Measurements from ENCODE around the gene SDR42E2.
A peak's percentile ranks its signal among the peaks of the same experiment; 100 is the strongest.
"Not testable (repeated sequence)": the region's sequence is repeated elsewhere in the genome, so short reads cannot be mapped to it uniquely, and the experiment has no call there.

SDR42E2 gene

GRCh38 chr16:22172642-22173041 lies 10.3 kb downstream of the SDR42E2 start:
- not testable (repeated sequence) for ATAC-seq (replicated peaks); H3K4me3 Mint-ChIP-seq; DNase-seq; H3K27me3 Mint-ChIP-seq; H3K9me3 Mint-ChIP-seq; H3K27ac Mint-ChIP-seq; H3K4me1 Mint-ChIP-seq (ENCODE audit: low read depth in 2 of 2); H3K36me3 Mint-ChIP-seq (ENCODE audit: insufficient read depth)

- Mint-ChIP-seq H3K36me3 (ENCODE audit: insufficient read depth) (no peaks in the 10 kb centered on the region), H3K4me1 (ENCODE audit: low read depth in 2 of 2) (no peaks in the 10 kb centered on the region)
Measured at GRCh38 chr16:22174642-22175041, 12.3 kb downstream of the SDR42E2 start.

GRCh38 chr16:22177968-22178930 lies 15.9 kb downstream of the SDR42E2 start:
- Mint-ChIP-seq H3K27ac (no peak overlapping the region), H3K4me1 (ENCODE audit: low read depth in 2 of 2) (no peaks in the 10 kb centered on the region), H3K27me3 (no peaks in the 10 kb centered on the region), H3K36me3 (ENCODE audit: insufficient read depth) (no peaks in the 10 kb centered on the region), H3K9me3 (no peaks in the 10 kb centered on the region), H3K4me3 (no peak overlapping the region)
- ATAC-seq (replicated peaks) (no peak), DNase-seq (no peak)

More at GRCh38 chr16:22174642-22175041, 12.3 kb downstream of the SDR42E2 start:
- ATAC-seq (replicated peaks) (no peak), DNase-seq (no peak)
- no peak overlapping the region for H3K27ac Mint-ChIP-seq
- no peak overlapping the region for H3K4me3 Mint-ChIP-seq
- H3K27me3 Mint-ChIP-seq: no peaks in the 10 kb centered on the region
- no peaks in the 10 kb centered on the region for H3K9me3 Mint-ChIP-seq

- H3K27me3 Mint-ChIP-seq: no peaks in the 10 kb centered on the region
- no peaks in the 10 kb centered on the region for H3K36me3 Mint-ChIP-seq (ENCODE audit: insufficient read depth)
- H3K4me3 Mint-ChIP-seq: no peak overlapping the region
- no peak overlapping the region for H3K27ac Mint-ChIP-seq
- ATAC-seq (replicated peaks) (no peak), DNase-seq (no peak)
- no peaks in the 10 kb centered on the region for H3K4me1 Mint-ChIP-seq (ENCODE audit: low read depth in 2 of 2)
- H3K9me3 Mint-ChIP-seq: no peaks in the 10 kb centered on the region
Measured at GRCh38 chr16:22181426-22181825, 19.1 kb downstream of the SDR42E2 start.

- H3K9me3 Mint-ChIP-seq: no peaks in the 10 kb centered on the region
- H3K4me3 Mint-ChIP-seq: no peak overlapping the region
- H3K4me1 Mint-ChIP-seq (ENCODE audit: low read depth in 2 of 2): no peaks in the 10 kb centered on the region
- ATAC-seq (replicated peaks) (no peak), DNase-seq (no peak)
- no peaks in the 10 kb centered on the region for H3K36me3 Mint-ChIP-seq (ENCODE audit: insufficient read depth)
- H3K27ac Mint-ChIP-seq: no peak overlapping the region
- H3K27me3 Mint-ChIP-seq: no peaks in the 10 kb centered on the region
Measured at GRCh38 chr16:22181843-22182242, 19.5 kb downstream of the SDR42E2 start.

- ATAC-seq (replicated peaks): no peak
- no peak overlapping the region for H3K27ac Mint-ChIP-seq
- H3K36me3 Mint-ChIP-seq (ENCODE audit: insufficient read depth): no peaks in the 10 kb centered on the region
- no peaks in the 10 kb centered on the region for H3K27me3 Mint-ChIP-seq
- peaks cover 1 to 4% of the 10 kb centered on the region in 2 donors for H3K4me1 Mint-ChIP-seq (ENCODE audit: low read depth in 2 of 2)
- H3K4me3 Mint-ChIP-seq: no peak overlapping the region
- no peak for DNase-seq
- no peaks in the 10 kb centered on the region for H3K9me3 Mint-ChIP-seq
Measured at GRCh38 chr16:22183335-22183734, 21.0 kb downstream of the SDR42E2 start.

GRCh38 chr16:22183901-22184614 lies 21.8 kb downstream of the SDR42E2 start:
- DNase-seq (no peak), ATAC-seq (replicated peaks) (peak; percentile 30)
- H3K4me1 Mint-ChIP-seq (ENCODE audit: low read depth in 2 of 2): peaks cover 7 to 10% of the 10 kb centered on the region in 2 donors
- H3K9me3 Mint-ChIP-seq: no peaks in the 10 kb centered on the region
- no peaks in the 10 kb centered on the region for H3K36me3 Mint-ChIP-seq (ENCODE audit: insufficient read depth)
- H3K27ac Mint-ChIP-seq: no peak overlapping the region
- H3K27me3 Mint-ChIP-seq: no peaks in the 10 kb centered on the region
- no peak overlapping the region for H3K4me3 Mint-ChIP-seq

GRCh38 chr16:22184615-22184968 lies 22.3 kb downstream of the SDR42E2 start:
- Mint-ChIP-seq H3K9me3 (no peaks in the 10 kb centered on the region), H3K36me3 (ENCODE audit: insufficient read depth) (peaks cover 3% of the 10 kb centered on the region), H3K27me3 (no peaks in the 10 kb centered on the region), H3K27ac (no peak overlapping the region), H3K4me1 (ENCODE audit: low read depth in 2 of 2) (peaks cover 13 to 15% of the 10 kb centered on the region in 2 donors), H3K4me3 (no peak overlapping the region)
- ATAC-seq (replicated peaks) (no peak), DNase-seq (no peak)

- Mint-ChIP-seq H3K27ac (peak overlapping the region; percentile 67 to 98), H3K36me3 (ENCODE audit: insufficient read depth) (peaks cover 22% of the 10 kb centered on the region), H3K27me3 (no peaks in the 10 kb centered on the region), H3K4me1 (ENCODE audit: low read depth in 2 of 2) (peaks cover 19 to 20% of the 10 kb centered on the region in 2 donors), H3K9me3 (no peaks in the 10 kb centered on the region), H3K4me3 (no peak overlapping the region)
- ATAC-seq (replicated peaks) (no peak), DNase-seq (no peak)
Measured at GRCh38 chr16:22186517-22186916, 24.2 kb downstream of the SDR42E2 start.

GRCh38 chr16:22188267-22188594 lies 25.9 kb downstream of the SDR42E2 start:
- H3K36me3 Mint-ChIP-seq (ENCODE audit: insufficient read depth): peaks cover 37% of the 10 kb centered on the region
- H3K4me3 Mint-ChIP-seq: peak overlapping the region in 1 of 2 donors; percentile 5
- no peak for ATAC-seq (replicated peaks)
- peaks cover 29 to 31% of the 10 kb centered on the region in 2 donors for H3K4me1 Mint-ChIP-seq (ENCODE audit: low read depth in 2 of 2)
- H3K27me3 Mint-ChIP-seq: no peaks in the 10 kb centered on the region
- H3K9me3 Mint-ChIP-seq: peaks cover 0 to under 1% of the 10 kb centered on the region in 2 donors
- DNase-seq: no peak
- H3K27ac Mint-ChIP-seq: peak overlapping the region; percentile 98

- ATAC-seq (replicated peaks): no peak
- H3K4me1 Mint-ChIP-seq (ENCODE audit: low read depth in 2 of 2): peaks cover 35 to 36% of the 10 kb centered on the region in 2 donors
- peak overlapping the region; percentile 84 for H3K4me3 Mint-ChIP-seq
- peaks cover 42% of the 10 kb centered on the region for H3K36me3 Mint-ChIP-seq (ENCODE audit: insufficient read depth)
- H3K9me3 Mint-ChIP-seq: peaks cover 3 to 7% of the 10 kb centered on the region in 2 donors
- DNase-seq: peak; percentile 49 to 56 (median 53)
- no peaks in the 10 kb centered on the region for H3K27me3 Mint-ChIP-seq
- H3K27ac Mint-ChIP-seq: peak overlapping the region; percentile 98
Measured at GRCh38 chr16:22188595-22189442, 26.5 kb downstream of the SDR42E2 start.

GRCh38 chr16:22189473-22190080 lies 27.3 kb downstream of the SDR42E2 start:
- DNase-seq: no peak
- Mint-ChIP-seq H3K27ac (peak overlapping the region; percentile 98), H3K4me3 (peak overlapping the region; percentile 84), H3K4me1 (ENCODE audit: low read depth in 2 of 2) (peaks cover 40 to 42% of the 10 kb centered on the region in 2 donors), H3K27me3 (no peaks in the 10 kb centered on the region), H3K36me3 (ENCODE audit: insufficient read depth) (peaks cover 49% of the 10 kb centered on the region), H3K9me3 (peaks cover 3 to 11% of the 10 kb centered on the region in 2 donors)
- ATAC-seq (replicated peaks): no peak

Data from effector memory CD8-positive, alpha-beta T cell (primary cell).